Keratinocyte (primary cell): ENCODE measurements around the gene FAF1. TPM values are rescaled to one million over a fixed set of nuclear protein-coding genes. Genes with fewer than 3 reads are reported as not detected.

ENCODE experiments used
- DNase-seq: peaks from one replicate; pipeline ENCODE4 v3.0.0-alpha.2; 2011; ENCODE audit warnings: low read depth, missing footprints, low spot score
- FAIRE-seq: peaks from 2 replicates; lab custom pipeline; 2011; peaks lifted over from hg19 to GRCh38; lab: Jason Lieb, UNC
- H2AFZ ChIP-seq: 2 replicates; pipeline ENCODE4 v1.6.0; 2012; ENCODE audit warnings: low read length, control low read depth, inconsistent platforms; ENCODE audit not compliant: control insufficient read depth
- H3K27ac ChIP-seq: 2 replicates; pipeline ENCODE4 v1.5.1; 2011; ENCODE audit warnings: low read length; ENCODE audit not compliant: control insufficient read depth, insufficient read depth
- H3K27me3 ChIP-seq: 3 replicates; pipeline ENCODE4 v1.6.0; 2011; ENCODE audit warnings: low read length; ENCODE audit not compliant: control insufficient read depth, insufficient read depth; ENCODE audit errors: extremely low read depth
- H3K36me3 ChIP-seq, 2 experiments: 2 replicates in 1 of 2; 3 replicates in 1 of 2; pipeline ENCODE4 v1.5.1; 2011; ENCODE audit warnings: low read length in 2 of 2, mild to moderate bottlenecking in 1 of 2; ENCODE audit not compliant: control insufficient read depth in 2 of 2, insufficient read depth in 2 of 2; ENCODE audit errors: extremely low read depth in 1 of 2
- H3K4me1 ChIP-seq: 3 replicates; pipeline ENCODE4 v1.5.1; 2011; ENCODE audit warnings: low read length; ENCODE audit not compliant: control insufficient read depth, insufficient read depth; ENCODE audit errors: extremely low read depth
- H3K4me2 ChIP-seq: 3 replicates; pipeline ENCODE4 v1.6.0; 2011; ENCODE audit warnings: low read depth, low read length; ENCODE audit not compliant: control insufficient read depth, insufficient read depth; ENCODE audit errors: extremely low read depth
- H3K4me3 ChIP-seq, 3 experiments: fragments of 200-600 bp in 1 of 3; sonication (generic) in 1 of 3; 2 replicates in 2 of 3; 3 replicates in 1 of 3; pipeline ENCODE4 v1.5.1; 2011 to 2016; ENCODE audit warnings: low read length in 3 of 3, mild to moderate bottlenecking in 3 of 3, control low read depth in 2 of 3, inconsistent platforms in 1 of 3, low read depth in 1 of 3, mixed read lengths in 1 of 3, mixed run types in 1 of 3, moderate library complexity in 1 of 3; ENCODE audit not compliant: control insufficient read depth in 2 of 3, insufficient read depth in 2 of 3; ENCODE audit errors: extremely low read depth in 1 of 3
- H3K79me2 ChIP-seq: 2 replicates; pipeline ENCODE4 v1.6.0; 2012; ENCODE audit warnings: low read length; ENCODE audit not compliant: control insufficient read depth, insufficient read depth
- H3K9ac ChIP-seq: 3 replicates; pipeline ENCODE4 v1.6.0; 2011; ENCODE audit warnings: low read length; ENCODE audit not compliant: control insufficient read depth, insufficient read depth; ENCODE audit errors: extremely low read depth
- H3K9me1 ChIP-seq: 3 replicates; pipeline ENCODE4 v1.6.0; 2011; ENCODE audit warnings: low read length; ENCODE audit not compliant: control insufficient read depth, insufficient read depth; ENCODE audit errors: extremely low read depth
- H3K9me3 ChIP-seq: 2 replicates; pipeline ENCODE4 v1.5.1; 2012; ENCODE audit warnings: low read depth, low read length; ENCODE audit not compliant: control insufficient read depth
- H4K20me1 ChIP-seq: 3 replicates; pipeline ENCODE4 v1.6.0; 2011; ENCODE audit warnings: low read length; ENCODE audit not compliant: control insufficient read depth, insufficient read depth; ENCODE audit errors: extremely low read depth
- CTCF ChIP-seq, 3 experiments: IDR thresholded peaks in 1 of 3; conservative IDR thresholded peaks in 1 of 3; optimal IDR thresholded peaks in 1 of 3; 2 replicates in 2 of 3; 3 replicates in 1 of 3; pipeline versions ENCODE3 to v1.5.1; 2011; ENCODE audit warnings: low read length in 3 of 3, mild to moderate bottlenecking in 3 of 3, moderate library complexity in 2 of 3, control low read depth in 1 of 3, inconsistent platforms in 1 of 3; ENCODE audit not compliant: insufficient read depth in 2 of 3; ENCODE audit errors: extremely low read depth in 1 of 3
- EZH2 ChIP-seq: IDR thresholded peaks from one replicate; pipeline ENCODE4 v1.6.1; 2012; ENCODE audit warnings: inconsistent platforms, mild to moderate bottlenecking, low read length, moderate library complexity
- dilution Hi-C: fragments of 300-500 bp; cut with MboI; formaldehyde crosslinking; loops from one replicate; pipeline ENCODE4 v1.7.0; 2020; ENCODE audit warnings: low sequenced_read_pairs; ENCODE audit not compliant: extremely low pct_ligation_motif_present
- polyA plus RNA-seq, 5 experiments: library from polyadenylated mRNA; depleted of rRNA in 3 of 5; stranded (reverse) in 3 of 5; stranded (forward) in 1 of 5; unstranded in 1 of 5; fragments of >200 nt; gene quantifications; 1 replicate in 1 of 5; 2 replicates in 3 of 5; 3 replicates in 1 of 5; pipeline versions ENCODE4 v1.2.1 to v1.2.3, GENCODE V29; 2011 to 2012; ENCODE audit warnings: missing spikeins in 2 of 5, low read depth in 1 of 5, low replicate concordance in 1 of 5

Gene FAF1
- polyA plus RNA-seq, 1 donor (not counting 4 experiments of a cell fraction or from before 2014, with no cell fraction given), result 33.1 TPM

- Histone ChIP-seq H3K27me3 (no peaks in the 10 kb centered on the region), H3K4me3 (no peak overlapping the region), H3K4me1 (no peaks in the 10 kb centered on the region), H4K20me1 (no peaks in the 10 kb centered on the region), H2AFZ (no peak overlapping the region), H3K27ac (no peak overlapping the region), H3K9ac (no peak overlapping the region), H3K9me3 (no peaks in the 10 kb centered on the region), H3K4me2 (no peak overlapping the region), H3K79me2 (peaks cover 40% of the 10 kb centered on the region), H3K9me1 (no peaks in the 10 kb centered on the region), H3K36me3 (no peaks in the 10 kb centered on the region)
- DNase-seq (no peak), FAIRE-seq (no peak)
- dilution Hi-C loops, result no loop called here
- TF ChIP-seq CTCF (optimal IDR thresholded peaks at IDR 0.05 in 1 of 3, IDR thresholded peaks at IDR 0.05 in 1 of 3, conservative IDR thresholded peaks at IDR 0.05 in 1 of 3; ENCODE audit: extremely low read depth in 1 of 3, insufficient read depth in 2 of 3, low read length in 3 of 3) (no peak), EZH2 (no peak)
These were observed 98.3 kb downstream of the FAF1 start for GRCh38 chr1:50861772-50862171.

GRCh38 chr1:50860702-50861101 lies 99.4 kb downstream of the FAF1 start:
- no peaks in the 10 kb centered on the region for H4K20me1 ChIP-seq
- FAIRE-seq, result no peak
- no peaks in the 10 kb centered on the region for H3K9me3 ChIP-seq
- dilution Hi-C loops, result no loop called here
- H2AFZ ChIP-seq, result no peak overlapping the region
- H3K79me2 ChIP-seq, result peaks cover 31% of the 10 kb centered on the region
- TF ChIP-seq CTCF (optimal IDR thresholded peaks at IDR 0.05 in 1 of 3, IDR thresholded peaks at IDR 0.05 in 1 of 3, conservative IDR thresholded peaks at IDR 0.05 in 1 of 3; ENCODE audit: extremely low read depth in 1 of 3, insufficient read depth in 2 of 3, low read length in 3 of 3) (no peak), EZH2 (no peak)
- H3K36me3 ChIP-seq, result no peaks in the 10 kb centered on the region
- H3K9ac ChIP-seq, result no peak overlapping the region
- no peak overlapping the region for H3K4me3 ChIP-seq
- no peak for DNase-seq
- no peak overlapping the region for H3K27ac ChIP-seq
- H3K27me3 ChIP-seq, result no peaks in the 10 kb centered on the region
- H3K9me1 ChIP-seq, result no peaks in the 10 kb centered on the region
- H3K4me1 ChIP-seq, result no peaks in the 10 kb centered on the region
- no peak overlapping the region for H3K4me2 ChIP-seq
